ENCODE measurements around the gene THSD8. TPM values are rescaled to one million over a fixed set of nuclear protein-coding genes. Genes with fewer than 3 reads are reported as not detected.

Gene THSD8
- total RNA-seq, 1 experiment from 2014 or later: 45.8 TPM

- no peaks in the 10 kb centered on the region for H3K27me3 ChIP-seq (ENCODE audit: insufficient read depth, low read length)
- H3K9me3 ChIP-seq (ENCODE audit: control insufficient read depth, low read depth, low read length): no peaks in the 10 kb centered on the region
- H3K18ac ChIP-seq (ENCODE audit: insufficient read length, low read depth, low read length): no peak overlapping the region
- no peak overlapping the region for H2BK120ac ChIP-seq (ENCODE audit: low read depth, low read length, poor library complexity, severe bottlenecking)
- peak overlapping the region; percentile 62 to 84 (median 81); a peak in 4 of 7 replicates for H3K27ac Mint-ChIP-seq
- TF ChIP-seq CTCF (conservative IDR thresholded peaks at IDR 0.05): peak; percentile 96
- no peaks in the 10 kb centered on the region for H3K9me3 Mint-ChIP-seq
- peaks cover 2% of the 10 kb centered on the region for H3K27me3 Mint-ChIP-seq (ENCODE audit: low read depth)
- peaks cover 11 to 44% (median 35%) of the 10 kb centered on the region in 3 experiments; a peak in 6 of 7 replicates for H3K36me3 Mint-ChIP-seq (ENCODE audit: insufficient read depth in 1 of 3, low read depth in 3 of 3)
- no peak overlapping the region for H3K9ac ChIP-seq (ENCODE audit: extremely low read depth, insufficient read length, low read length)
- peak; percentile 90 for DNase-seq
- H2AFZ ChIP-seq (ENCODE audit: low read length): no peak overlapping the region
- no peak overlapping the region for H3K27ac ChIP-seq (ENCODE audit: insufficient read length, low read depth, low read length)
- H3K56ac ChIP-seq (ENCODE audit: insufficient read length, low read depth, low read length): no peak overlapping the region
- H3K79me1 ChIP-seq (ENCODE audit: insufficient read depth, low read depth, low read length, poor library complexity, severe bottlenecking): peaks cover 4% of the 10 kb centered on the region
- H3K4me2 ChIP-seq (ENCODE audit: insufficient read depth, insufficient read length, low read length): no peak overlapping the region
- H2BK20ac ChIP-seq (ENCODE audit: low read depth, low read length, poor library complexity, severe bottlenecking): no peak overlapping the region
- H4K8ac ChIP-seq (replicated peaks; ENCODE audit: insufficient read length, low read depth, low read length): no peak overlapping the region
- no peaks in the 10 kb centered on the region; the same call in 1 of the 2 replicates for H3K4me1 ChIP-seq (ENCODE audit: insufficient read depth, low read length)
- H3K23me2 ChIP-seq (ENCODE audit: insufficient read length, low read depth, low read length, poor library complexity, severe bottlenecking): peaks cover 29% of the 10 kb centered on the region
- no peak overlapping the region for H3K14ac ChIP-seq (ENCODE audit: insufficient read depth, low read length)
- H2BK5ac ChIP-seq (ENCODE audit: insufficient read length, low read length): no peak overlapping the region
- H4K20me1 ChIP-seq (ENCODE audit: control insufficient read depth, insufficient read depth, insufficient read length): no peaks in the 10 kb centered on the region
- no peak overlapping the region for H2BK15ac ChIP-seq (ENCODE audit: low read depth, low read length)
- no peak overlapping the region for H2AK5ac ChIP-seq (ENCODE audit: insufficient read length, low read length)
- H4K91ac ChIP-seq (ENCODE audit: insufficient read length, low read depth, low read length): no peak overlapping the region
- no CpG with 5 or more reads among the region's 18 CpGs for WGBS (ENCODE audit: extremely low coverage, insufficient read length, low lambda C conversion rate)
- no peak overlapping the region for H3K4ac ChIP-seq (ENCODE audit: low read depth, low read length)
- peak overlapping the region in 1 of 2 experiments; percentile 67; a peak in 2 of 5 replicates for H3K4me3 Mint-ChIP-seq
- H3K23ac ChIP-seq (ENCODE audit: insufficient read length, low read depth, low read length): no peak overlapping the region
- no peak overlapping the region for H3T11ph ChIP-seq (ENCODE audit: low read length)
- no peak overlapping the region for H4K5ac ChIP-seq (ENCODE audit: insufficient read length, low read depth, low read length)
- no peak overlapping the region for H2BK12ac ChIP-seq (ENCODE audit: insufficient read length, low read depth, low read length)
- H3K79me2 ChIP-seq (ENCODE audit: insufficient read depth, low read length): no peaks in the 10 kb centered on the region
- H3K4me1 Mint-ChIP-seq: peaks cover 23 to 25% of the 10 kb centered on the region in 2 experiments
Measured at GRCh38 chr19:12796146-12797071, 5.5 kb upstream of the THSD8 start.

Data from H9 (cell line).